Activated CD8-positive, alpha-beta memory T cell treated with anti-CD3 and anti-CD28 coated beads for 1 hour (primary cell): ENCODE results near the gene HAGHL.
"Not testable (repeated sequence)": the region's sequence is repeated elsewhere in the genome, so short reads cannot be mapped to it uniquely, and the experiment has no call there.

Experiments used
- DNase-seq, 2 donors: peaks; one replicate each; pipeline ENCODE4 v3.0.0-alpha.2; 2020; ENCODE audit warnings: low read depth in 1 of 2; ENCODE audit errors: extremely low read depth in 1 of 2

HAGHL gene

GRCh38 chr16:766820-767640 is 40.1 kb downstream of the HAGHL start:
- no peak for DNase-seq

GRCh38 chr16:767743-768235 is 40.9 kb downstream of the HAGHL start:
- DNase-seq, result no peak

GRCh38 chr16:768428-768827 is 41.5 kb downstream of the HAGHL start:
- no peak for DNase-seq

DNA sequence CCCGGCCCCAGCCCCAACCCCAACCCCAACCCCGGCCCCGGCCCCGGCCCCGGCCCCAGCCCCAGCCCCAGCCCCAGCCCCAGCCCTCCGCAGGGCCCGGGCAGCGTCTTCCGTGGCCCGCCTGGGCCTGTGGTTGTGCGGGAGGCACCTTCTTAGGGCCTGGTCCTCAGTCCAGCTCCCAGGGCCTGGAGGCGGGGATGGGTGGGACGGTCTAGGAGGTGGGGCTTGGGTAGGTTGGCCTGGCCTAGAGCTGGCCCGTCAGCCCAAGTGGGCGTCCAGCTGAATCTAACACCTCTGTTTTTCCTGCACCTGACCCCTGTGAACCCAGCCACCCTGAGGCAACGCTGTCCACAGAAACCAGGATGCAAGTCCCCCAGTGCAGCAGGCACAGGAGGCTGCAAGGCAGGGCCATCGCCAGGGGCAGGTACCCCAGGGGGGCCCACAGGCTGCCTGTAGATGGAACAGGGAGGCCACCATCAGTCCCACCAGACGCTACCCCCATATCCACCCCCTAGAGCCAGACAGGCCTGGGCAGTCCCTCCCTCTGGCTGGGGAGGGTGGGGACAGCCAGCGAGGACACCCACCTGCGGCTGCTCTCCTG is 42.4 kb downstream of the HAGHL start:
- no peak for DNase-seq

GRCh38 chr16:769934-770333 is 43.0 kb downstream of the HAGHL start:
- DNase-seq, result no peak

DNA sequence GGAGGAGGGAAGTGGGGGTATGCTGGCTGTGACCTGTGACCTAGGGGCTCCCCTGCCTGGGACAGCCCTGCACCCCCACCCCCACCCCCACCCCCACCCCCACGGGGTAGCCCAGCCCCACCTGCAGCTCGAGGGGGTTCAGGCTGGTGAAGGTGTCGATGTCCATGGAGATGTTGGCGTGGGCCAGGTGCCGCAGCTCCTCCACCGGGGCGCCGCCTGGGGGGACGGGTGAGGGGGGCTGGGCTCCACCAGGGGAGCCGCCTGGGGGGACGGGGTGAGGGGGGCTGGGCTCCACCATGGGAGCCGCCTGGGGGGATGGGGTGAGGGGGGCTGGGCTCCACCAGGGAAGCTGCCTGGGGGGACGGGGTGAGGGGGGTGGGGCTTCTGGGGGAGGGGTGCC is 43.5 kb downstream of the HAGHL start:
- no peak for DNase-seq

GRCh38 chr16:772959-773358 is 46.1 kb downstream of the HAGHL start:
- no peak for DNase-seq

DNA sequence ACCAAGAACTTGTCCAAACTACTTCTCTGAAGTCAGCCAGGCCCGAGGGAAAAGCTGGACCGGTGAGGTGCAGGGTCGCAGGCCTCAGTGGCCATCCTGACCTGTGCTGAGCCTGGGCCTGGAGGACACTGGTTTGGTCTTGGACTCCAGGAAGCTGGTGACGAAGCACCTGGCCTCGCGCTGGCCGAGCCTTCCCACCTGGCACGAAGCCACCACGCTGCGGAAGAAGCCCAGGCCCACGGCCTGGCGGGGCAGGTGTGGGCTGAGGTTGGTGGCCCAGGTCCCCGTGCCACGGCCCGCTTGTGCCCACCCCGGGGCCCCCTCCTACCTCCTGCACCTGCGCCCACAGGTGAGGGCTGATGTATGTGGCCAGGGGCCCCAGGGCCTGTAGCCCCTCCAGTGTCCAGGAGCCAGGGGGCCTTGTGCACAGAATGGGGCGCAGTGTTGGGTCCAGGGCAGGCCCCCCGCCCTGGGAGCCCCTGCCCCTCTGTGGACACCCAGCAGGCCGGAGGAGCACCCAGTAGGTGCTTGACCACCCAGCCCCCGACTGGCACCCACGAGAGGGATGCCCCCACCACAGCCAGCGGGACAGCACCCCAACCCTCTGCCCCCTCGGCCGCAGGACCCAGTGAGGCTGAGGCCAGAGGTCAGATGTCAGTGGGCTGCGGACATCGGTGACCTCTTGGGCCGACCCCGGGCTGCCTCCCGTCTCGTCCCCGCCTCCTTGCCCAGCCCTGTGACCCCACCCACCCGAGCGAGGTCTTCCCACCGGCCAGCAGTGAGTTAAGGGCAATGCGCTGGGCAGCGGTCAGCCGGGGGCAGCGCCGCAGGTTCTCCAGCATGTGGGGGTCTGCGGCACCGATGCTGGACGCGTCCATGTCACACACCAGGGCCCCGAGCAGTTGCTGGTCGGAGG is 47.4 kb downstream of the HAGHL start:
- no peak for DNase-seq

DNA sequence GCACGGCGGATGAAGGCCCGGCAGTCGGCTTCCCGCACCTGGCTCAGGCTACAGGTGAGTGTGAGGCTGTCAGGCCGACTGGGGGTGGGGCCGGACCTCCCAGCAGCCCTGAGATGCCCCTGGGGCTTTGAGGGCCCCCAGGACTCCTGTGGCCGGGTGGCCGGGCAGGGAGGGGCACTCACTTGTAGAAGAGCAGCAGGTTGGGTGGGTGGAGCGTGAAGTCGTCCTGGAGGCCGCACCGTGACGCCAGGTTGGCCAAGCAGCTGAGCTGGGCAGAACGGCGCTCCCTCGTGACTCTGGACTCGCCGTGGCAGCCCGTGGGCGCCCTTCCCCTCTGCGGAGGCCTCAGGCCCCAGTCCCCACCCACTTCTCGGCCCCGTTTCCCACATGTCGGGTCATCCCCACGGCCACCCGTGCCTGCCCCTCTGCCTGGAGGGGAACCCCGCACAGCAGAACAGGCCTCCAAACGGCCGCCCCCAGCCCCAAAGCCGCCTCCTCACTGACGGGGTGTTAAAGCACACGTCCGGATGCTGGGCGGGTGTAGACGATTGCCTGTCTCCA is 48.4 kb downstream of the HAGHL start:
- no peak for DNase-seq

DNA sequence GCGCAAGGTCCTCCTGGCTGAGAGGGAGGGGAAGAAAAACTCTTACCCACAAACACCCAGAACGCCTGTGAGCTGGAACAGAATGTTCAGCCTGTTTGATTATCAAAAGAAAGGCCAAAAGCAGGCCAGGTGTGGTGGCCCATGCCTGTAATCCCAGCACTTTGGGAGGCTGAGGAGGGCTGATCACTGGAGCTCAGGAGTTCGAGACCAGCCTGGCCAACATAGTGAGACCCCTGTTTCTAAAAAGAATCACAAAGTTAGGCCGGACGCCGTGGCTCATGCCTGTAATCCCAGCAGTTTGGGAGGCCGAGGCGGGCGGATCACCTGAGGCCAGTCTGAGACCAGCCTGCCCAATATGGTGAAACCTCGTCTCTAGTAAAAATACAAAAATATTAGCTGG is 49.4 kb downstream of the HAGHL start:
- DNase-seq, result not testable (repeated sequence)

DNA sequence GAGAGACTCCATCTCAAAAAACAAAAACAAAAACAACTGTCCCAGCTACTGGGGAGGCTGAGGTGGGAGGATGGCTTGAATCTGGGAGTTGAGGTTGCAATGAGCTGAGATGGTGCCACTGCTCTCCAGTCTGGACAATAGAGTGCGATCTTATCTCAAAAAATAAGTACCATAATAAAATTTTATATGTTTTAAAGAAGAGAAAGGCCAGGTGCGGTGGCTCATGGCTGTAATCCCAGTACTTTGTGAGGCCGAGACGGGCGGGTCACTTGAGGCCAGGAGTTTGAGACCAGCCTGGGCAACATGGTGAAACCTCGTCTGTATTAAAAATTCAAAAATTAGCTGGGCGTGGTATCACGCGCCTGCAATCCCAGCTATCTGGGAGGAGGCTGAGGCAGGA is 49.9 kb downstream of the HAGHL start:
- DNase-seq, result no peak

- no peak for DNase-seq
Measured at GRCh38 chr16:777826-778225, 50.9 kb downstream of the HAGHL start.

DNA sequence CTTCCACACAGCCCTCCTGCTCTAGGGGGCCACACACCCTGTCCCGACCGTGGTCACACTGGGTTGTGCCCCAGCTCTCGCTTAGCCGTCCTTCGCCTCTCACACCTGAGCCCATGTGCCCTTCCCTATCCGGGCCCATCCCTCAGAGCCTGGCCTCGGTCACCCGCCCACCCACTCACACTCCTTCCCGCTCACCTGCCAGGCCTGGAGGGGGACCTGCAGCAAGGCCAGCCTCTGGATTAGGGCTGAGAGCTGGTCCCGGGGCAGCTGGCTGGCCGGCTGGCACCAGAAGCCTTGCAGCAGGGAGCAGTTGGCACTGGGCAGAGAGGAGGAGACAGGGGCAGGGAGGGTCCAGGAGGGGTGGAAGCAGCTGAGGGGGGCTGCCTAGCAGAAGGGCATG is 51.5 kb downstream of the HAGHL start:
- no peak for DNase-seq

- no peak for DNase-seq
Measured at GRCh38 chr16:778909-779527, 52.1 kb downstream of the HAGHL start.
